ENCODE results near the gene ALDH16A1. TPM values are rescaled to one million over a fixed set of nuclear protein-coding genes. Genes with fewer than 3 reads are reported as not detected.

The ALDH16A1 gene
- total and polyA plus RNA-seq, 2 of the 8 experiments (the other 6 are each of a cell fraction or from before 2014, with no cell fraction given), result 30.5 to 34.3 TPM

DNA sequence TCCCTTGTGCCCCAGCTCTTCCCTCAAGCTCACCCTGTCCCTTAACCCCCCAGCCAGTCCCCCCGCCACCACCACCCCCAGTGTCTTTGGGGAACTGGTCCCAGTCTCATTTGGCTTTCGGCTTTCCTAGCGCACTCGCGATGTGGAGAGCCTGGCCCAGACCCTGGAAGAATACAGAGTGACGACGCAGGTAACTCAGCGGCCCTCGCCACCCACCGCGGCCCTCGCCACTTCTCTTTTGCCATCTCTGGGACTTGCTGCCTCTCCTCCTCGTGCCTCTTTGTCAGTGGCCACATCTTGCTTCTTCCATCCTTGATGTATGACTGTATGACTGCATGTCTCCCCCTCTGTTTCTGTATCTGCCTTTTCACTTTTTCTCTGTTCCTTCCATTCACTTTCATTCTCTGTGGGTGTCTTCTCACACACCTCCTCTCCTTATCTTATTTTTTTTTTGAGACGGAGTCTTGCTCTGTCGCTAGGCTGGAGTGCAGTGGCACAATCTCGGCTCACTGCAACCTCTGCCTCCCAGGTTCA lies 45.5 kb upstream of the ALDH16A1 start (continued):
- TF ChIP-seq, protein P1, sequence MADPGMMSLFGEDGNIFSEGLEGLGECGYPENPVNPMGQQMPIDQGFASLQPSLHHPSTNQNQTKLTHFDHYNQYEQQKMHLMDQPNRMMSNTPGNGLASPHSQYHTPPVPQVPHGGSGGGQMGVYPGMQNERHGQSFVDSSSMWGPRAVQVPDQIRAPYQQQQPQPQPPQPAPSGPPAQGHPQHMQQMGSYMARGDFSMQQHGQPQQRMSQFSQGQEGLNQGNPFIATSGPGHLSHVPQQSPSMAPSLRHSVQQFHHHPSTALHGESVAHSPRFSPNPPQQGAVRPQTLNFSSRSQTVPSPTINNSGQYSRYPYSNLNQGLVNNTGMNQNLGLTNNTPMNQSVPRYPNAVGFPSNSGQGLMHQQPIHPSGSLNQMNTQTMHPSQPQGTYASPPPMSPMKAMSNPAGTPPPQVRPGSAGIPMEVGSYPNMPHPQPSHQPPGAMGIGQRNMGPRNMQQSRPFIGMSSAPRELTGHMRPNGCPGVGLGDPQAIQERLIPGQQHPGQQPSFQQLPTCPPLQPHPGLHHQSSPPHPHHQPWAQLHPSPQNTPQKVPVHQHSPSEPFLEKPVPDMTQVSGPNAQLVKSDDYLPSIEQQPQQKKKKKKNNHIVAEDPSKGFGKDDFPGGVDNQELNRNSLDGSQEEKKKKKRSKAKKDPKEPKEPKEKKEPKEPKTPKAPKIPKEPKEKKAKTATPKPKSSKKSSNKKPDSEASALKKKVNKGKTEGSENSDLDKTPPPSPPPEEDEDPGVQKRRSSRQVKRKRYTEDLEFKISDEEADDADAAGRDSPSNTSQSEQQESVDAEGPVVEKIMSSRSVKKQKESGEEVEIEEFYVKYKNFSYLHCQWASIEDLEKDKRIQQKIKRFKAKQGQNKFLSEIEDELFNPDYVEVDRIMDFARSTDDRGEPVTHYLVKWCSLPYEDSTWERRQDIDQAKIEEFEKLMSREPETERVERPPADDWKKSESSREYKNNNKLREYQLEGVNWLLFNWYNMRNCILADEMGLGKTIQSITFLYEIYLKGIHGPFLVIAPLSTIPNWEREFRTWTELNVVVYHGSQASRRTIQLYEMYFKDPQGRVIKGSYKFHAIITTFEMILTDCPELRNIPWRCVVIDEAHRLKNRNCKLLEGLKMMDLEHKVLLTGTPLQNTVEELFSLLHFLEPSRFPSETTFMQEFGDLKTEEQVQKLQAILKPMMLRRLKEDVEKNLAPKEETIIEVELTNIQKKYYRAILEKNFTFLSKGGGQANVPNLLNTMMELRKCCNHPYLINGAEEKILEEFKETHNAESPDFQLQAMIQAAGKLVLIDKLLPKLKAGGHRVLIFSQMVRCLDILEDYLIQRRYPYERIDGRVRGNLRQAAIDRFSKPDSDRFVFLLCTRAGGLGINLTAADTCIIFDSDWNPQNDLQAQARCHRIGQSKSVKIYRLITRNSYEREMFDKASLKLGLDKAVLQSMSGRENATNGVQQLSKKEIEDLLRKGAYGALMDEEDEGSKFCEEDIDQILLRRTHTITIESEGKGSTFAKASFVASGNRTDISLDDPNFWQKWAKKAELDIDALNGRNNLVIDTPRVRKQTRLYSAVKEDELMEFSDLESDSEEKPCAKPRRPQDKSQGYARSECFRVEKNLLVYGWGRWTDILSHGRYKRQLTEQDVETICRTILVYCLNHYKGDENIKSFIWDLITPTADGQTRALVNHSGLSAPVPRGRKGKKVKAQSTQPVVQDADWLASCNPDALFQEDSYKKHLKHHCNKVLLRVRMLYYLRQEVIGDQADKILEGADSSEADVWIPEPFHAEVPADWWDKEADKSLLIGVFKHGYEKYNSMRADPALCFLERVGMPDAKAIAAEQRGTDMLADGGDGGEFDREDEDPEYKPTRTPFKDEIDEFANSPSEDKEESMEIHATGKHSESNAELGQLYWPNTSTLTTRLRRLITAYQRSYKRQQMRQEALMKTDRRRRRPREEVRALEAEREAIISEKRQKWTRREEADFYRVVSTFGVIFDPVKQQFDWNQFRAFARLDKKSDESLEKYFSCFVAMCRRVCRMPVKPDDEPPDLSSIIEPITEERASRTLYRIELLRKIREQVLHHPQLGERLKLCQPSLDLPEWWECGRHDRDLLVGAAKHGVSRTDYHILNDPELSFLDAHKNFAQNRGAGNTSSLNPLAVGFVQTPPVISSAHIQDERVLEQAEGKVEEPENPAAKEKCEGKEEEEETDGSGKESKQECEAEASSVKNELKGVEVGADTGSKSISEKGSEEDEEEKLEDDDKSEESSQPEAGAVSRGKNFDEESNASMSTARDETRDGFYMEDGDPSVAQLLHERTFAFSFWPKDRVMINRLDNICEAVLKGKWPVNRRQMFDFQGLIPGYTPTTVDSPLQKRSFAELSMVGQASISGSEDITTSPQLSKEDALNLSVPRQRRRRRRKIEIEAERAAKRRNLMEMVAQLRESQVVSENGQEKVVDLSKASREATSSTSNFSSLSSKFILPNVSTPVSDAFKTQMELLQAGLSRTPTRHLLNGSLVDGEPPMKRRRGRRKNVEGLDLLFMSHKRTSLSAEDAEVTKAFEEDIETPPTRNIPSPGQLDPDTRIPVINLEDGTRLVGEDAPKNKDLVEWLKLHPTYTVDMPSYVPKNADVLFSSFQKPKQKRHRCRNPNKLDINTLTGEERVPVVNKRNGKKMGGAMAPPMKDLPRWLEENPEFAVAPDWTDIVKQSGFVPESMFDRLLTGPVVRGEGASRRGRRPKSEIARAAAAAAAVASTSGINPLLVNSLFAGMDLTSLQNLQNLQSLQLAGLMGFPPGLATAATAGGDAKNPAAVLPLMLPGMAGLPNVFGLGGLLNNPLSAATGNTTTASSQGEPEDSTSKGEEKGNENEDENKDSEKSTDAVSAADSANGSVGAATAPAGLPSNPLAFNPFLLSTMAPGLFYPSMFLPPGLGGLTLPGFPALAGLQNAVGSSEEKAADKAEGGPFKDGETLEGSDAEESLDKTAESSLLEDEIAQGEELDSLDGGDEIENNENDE (IDR thresholded peaks at IDR 0.05; ENCODE audit: insufficient replicate concordance, low read length), result no peak
- TF ChIP-seq GABPA (IDR thresholded peaks at IDR 0.05; ENCODE audit: borderline replicate concordance, insufficient read depth, low read length) (no peak), CTBP2 (IDR thresholded peaks at IDR 0.05; ENCODE audit: borderline replicate concordance, insufficient read depth, insufficient read length, low read length) (no peak), RNF2 (IDR thresholded peaks at IDR 0.05; ENCODE audit: borderline replicate concordance, low read depth, low read length, missing control alignments, poor library complexity, severe bottlenecking) (no peak), POLR2A (IDR thresholded peaks at IDR 0.05; ENCODE audit: control extremely low read depth in 1 of 2, low read depth in 2 of 2, low read length in 2 of 2) (no peak), SAP30 (IDR thresholded peaks at IDR 0.05; ENCODE audit: insufficient read depth, insufficient replicate concordance, low read length) (no peak), RXRA (IDR thresholded peaks at IDR 0.05; ENCODE audit: insufficient read depth, low read depth, low read length) (no peak), JUN (IDR thresholded peaks at IDR 0.05; ENCODE audit: low read depth, low read length) (no peak), KDM5A (IDR thresholded peaks at IDR 0.05; ENCODE audit: low read length) (no peak), TCF12 (IDR thresholded peaks at IDR 0.05; ENCODE audit: low read depth, low read length) (no peak), NANOG (IDR thresholded peaks at IDR 0.05; ENCODE audit: insufficient read depth, low read depth, low read length, poor library complexity, severe bottlenecking) (no peak)

All from H1 (cell line).